GM21447 (cell line): ENCODE data around the gene MAP4K5.

Source experiments
- ATAC-seq: cut with Tn5 transposase; IDR thresholded peaks from one replicate; pipeline ENCODE4 v1.9.1; 2021; ENCODE audit not compliant: unreplicated experiment

Gene MAP4K5

GRCh38 chr14:50402965-50403364 is 129.4 kb downstream of the MAP4K5 start:
- no peak for ATAC-seq

DNA sequence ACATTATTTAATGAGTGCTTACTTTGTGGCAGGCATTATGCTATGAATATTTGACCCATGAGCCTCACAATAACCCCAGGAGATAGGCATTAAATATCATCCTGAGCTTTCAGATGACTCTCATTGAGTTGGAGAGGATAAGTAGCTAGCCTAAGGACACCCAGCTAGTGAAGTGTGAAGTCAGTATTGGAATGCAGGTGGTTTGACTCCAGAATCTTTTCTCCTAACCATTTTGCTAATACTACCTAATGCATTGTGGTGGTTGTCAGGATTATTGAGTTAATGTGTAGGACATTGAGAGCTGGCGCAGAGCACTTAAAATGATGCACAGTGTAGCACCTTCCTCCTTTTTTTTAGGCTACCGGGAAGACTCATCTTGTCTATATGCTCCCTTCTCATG is 131.9 kb downstream of the MAP4K5 start:
- ATAC-seq: no peak

DNA sequence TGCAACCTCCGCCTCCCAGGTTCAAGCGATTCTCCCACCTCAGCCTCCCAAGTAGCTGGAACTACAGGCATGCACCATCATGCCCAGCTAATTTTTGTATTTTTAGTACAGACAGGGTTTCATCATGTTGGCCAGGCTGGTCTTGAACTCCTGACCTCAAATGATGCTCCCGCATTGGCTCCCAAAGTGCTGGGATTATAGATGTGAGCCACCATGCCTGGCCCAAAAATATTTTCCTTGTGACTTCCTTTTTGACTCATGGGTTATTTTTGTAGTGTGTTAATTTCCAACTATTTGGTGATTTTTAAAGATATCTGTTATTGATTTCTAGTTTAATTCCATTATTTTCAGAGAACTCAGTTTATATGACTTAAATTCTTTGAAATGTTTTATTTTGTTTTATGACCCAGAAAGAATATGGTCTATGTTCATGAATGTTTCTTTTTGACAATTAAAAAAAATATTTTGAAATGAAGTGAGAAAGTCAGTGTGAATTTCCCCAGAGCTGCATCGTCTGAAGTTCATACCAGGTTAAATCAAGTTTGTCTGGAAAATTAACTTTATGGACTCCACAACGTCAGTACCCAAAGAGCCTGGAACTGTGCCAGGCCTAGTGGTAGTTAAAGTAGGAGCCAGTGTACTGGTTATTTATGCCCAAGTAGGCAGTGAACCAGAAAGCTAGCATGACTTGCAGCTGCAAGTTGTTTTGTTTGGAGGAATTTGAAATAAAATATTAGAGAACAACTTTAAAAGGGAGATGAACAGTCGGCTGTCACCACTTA is 132.9 kb downstream of the MAP4K5 start:
- ATAC-seq: no peak

DNA sequence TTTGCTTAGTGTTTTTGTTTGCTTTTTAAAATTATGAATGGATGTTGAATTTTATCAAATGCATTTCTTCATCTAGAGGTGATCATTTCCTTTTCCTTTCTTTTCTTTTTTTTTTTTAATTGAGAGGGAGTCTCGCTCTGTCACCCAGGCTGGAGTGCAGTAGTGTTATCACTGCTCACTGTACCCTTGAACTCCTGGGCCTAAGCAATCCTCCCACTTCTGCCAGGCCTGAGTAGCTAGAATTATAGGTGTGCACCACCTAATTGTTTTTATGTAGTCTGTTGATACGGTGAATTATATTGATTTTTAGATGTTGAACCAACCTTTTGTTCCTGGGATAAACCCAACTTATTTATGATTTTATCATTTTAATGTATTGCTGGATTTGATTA is 134.2 kb downstream of the MAP4K5 start:
- no peak for ATAC-seq

- ATAC-seq: no peak
Measured at GRCh38 chr14:50397390-50398188, 134.8 kb downstream of the MAP4K5 start.

DNA sequence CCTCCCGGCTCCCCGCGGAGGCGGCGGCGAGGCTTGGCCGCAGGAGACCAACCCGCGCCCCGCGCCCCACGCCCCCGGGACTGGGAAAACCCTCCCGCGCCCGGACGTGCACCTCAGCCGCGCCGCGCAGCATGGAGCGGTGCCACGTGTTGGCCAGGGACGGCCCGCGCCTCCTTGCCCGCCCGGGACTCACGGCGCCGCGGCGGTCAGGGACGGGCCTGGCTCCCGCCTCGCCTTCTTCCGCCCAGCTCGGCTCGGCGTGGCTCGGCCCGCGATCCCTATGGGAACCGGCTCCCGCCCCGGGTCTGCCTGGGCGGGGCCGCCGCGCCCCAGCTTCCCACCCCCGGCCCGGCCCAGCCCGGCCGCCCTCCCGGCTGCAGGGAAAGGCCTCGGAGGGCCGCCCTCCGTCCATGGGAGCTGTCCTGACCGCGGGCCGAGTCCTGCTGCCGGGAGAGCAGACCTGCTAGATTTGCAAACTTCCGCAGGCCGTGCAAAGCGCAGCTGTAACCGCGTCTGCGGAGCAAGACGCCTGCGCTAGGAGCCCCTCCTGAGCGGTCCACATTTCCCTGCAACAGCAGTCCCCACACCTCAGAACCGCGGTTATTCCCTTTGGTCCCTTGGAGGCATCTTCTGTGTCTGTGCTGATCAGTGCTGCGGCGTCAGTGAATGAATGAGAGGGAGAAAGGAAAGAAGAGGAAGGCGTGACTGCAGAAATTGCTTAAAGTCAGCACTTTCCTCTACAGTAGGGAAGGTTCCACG is 135.6 kb downstream of the MAP4K5 start, which contains the start of gene CDKL1:
TSS of gene CDKL1 (minus strand) at position 251 of the 759 bp plus-strand sequence. CDS start 1,013 bp downstream, outside the sequence.
- ATAC-seq: peak; percentile 62

- no peak for ATAC-seq
Measured at GRCh38 chr14:50395448-50395847, 136.9 kb downstream of the MAP4K5 start.

DNA sequence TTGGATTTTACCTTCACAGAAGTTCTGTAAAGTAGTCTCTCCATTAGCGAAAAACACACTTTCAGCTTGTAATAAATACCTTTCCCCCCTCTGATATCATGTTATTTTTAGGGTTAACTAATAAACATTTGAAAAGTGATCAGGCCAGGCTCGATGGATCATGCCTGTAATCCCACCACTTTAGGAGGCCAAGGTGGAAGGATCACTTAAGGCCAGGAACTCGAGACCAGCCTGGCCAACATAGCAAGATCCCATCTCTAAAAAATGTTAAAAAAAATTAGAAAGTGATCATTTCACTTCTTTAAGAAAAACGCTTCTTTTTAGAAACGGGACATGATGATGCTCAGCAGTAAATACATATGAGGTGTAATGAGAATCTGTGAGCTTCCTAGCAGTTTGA is 137.7 kb downstream of the MAP4K5 start:
- no peak for ATAC-seq

DNA sequence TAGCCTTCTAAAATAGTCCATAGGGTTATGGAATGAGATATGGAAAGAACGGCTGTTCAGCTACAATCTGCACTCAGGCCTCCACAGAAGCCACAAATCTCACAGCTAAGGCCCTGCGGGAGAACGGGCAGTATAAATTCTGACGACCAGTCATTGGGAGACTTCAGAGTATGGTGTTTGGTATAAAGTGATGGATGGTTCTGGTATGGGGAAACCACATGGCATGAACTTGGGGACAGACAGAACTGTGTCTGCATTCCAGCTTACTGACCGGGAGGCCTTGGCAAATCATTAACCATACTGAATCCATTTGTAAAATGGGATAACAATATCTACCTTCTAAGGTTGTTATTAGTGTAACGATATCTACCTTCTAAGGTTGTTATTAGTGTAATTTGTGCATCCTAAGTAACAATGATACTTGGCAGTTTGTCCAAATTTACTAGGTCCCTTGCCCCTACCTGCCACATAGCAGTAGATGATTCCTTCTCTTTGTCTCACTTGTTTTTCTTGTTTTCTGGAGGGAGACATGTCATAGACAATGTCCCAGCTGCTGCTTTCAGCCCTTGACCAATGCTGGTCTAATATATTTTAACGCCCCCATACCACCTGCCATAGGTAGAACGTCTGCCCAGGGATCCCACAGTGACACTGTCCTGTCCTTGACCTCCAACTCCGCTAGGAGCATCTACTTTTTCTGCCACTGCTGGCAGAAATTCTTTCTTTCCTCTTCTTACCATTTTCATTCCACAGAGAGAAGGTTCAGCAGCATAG is 142.5 kb downstream of the MAP4K5 start:
- ATAC-seq: no peak

GRCh38 chr14:50388256-50388931 is 144.0 kb downstream of the MAP4K5 start:
- no peak for ATAC-seq

DNA sequence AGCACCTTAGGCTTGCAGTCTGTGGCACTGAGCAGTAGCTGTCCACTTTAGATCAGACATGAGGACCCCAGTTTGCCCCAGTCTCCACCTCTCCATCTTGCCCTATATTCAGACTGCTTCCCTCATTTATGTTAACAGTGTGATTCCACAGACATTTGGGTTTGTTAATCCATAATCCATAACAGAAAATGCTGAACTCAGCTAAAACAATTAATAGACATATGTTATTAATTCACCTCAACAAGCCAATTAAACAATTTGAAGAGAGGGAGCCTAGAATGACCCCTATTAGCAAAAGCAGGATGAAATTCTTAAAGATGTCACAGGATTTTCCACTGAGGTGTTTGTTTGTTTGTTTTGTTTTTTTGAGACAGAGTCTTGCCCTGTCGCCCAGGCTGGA is 144.8 kb downstream of the MAP4K5 start:
- no peak for ATAC-seq

DNA sequence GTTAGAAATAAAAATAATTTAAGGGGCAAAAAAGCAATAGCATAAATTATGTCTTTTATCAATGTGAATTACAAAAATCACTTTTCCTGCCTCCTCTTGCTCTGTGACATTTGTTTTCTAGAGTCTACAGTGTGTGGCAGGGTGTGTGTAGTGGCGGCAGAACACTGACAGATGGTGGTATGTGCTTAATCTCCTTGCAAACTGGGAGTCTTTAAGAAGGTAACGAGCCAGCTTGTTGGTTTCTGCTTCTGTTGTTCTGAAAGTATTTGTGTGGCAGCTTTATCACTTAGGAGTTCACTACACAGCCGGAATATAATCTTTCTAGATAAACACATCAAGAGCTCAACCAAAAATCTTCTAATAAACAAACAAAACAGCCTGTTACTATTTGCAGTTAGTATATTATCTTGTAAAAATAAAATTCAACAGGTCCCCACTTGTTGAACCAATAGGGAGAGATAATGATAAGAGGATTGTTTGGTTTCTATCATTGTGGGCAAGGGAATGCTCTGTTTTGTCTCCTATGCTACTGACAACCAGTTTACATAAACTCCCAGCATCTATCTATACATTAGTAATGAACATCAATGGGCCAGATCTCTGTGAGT is 148.6 kb downstream of the MAP4K5 start:
- no peak for ATAC-seq

DNA sequence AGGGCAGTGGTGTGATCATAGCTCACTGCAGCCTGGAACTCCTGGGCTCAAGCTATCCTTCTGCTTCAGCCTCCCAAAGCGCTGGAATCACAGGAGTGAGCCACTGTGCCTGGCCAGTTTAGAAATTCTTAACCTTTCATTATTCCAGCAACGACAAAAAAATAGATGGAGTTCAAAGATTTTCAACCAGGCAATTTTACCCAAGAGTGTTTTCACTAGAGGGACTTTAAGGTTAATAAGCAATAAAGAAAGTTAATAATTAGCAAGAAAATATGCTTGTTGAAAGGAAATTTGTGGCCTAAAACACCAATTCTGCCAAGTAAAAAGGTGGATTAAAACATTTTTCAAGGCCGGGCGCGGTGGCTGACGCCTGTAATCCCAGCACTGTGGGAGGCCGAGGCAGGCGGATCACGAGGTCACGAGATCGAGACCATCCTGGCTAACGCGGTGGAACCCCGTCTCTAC is 150.5 kb downstream of the MAP4K5 start:
- no peak for ATAC-seq

GRCh38 chr14:50381008-50381407 is 151.4 kb downstream of the MAP4K5 start:
- ATAC-seq: no peak

DNA sequence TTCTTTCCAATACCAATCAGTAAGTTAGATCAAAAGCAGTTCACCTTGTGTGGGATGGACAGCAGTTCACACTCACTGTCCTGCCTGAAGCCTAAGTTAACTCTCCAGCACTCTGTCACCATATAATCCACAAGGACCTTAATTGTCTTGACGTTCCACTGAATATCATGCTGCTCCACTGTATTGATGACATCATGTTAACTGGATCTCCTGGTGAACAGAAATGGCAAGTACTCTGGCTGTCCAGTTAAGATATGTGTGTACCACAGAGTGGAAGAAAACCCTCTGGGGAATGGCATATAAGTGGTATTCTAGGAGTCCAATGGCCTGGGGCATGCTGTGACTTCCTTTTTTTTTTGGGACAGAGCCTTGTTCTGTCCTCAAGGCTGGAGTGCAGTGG is 151.9 kb downstream of the MAP4K5 start:
- ATAC-seq: no peak

DNA sequence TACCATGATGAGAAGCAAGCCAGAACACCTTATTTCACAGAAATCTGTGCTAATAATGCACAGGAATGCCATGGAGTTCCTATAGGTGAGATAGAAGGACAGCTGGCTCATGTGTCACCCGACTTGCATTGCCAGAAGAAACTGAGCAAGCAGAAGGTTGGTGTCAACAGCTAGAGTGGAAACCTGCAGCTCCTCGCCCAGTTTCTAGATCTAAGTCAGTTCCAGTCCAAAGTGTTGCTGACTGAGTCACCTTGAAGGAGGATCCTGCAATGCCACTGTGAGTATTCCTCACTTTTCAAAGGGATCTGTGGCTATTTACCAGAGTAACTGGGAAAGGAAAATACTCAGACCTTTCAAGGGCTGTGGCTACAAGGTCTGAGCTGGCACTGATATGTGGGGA is 152.8 kb downstream of the MAP4K5 start:
- ATAC-seq: no peak

DNA sequence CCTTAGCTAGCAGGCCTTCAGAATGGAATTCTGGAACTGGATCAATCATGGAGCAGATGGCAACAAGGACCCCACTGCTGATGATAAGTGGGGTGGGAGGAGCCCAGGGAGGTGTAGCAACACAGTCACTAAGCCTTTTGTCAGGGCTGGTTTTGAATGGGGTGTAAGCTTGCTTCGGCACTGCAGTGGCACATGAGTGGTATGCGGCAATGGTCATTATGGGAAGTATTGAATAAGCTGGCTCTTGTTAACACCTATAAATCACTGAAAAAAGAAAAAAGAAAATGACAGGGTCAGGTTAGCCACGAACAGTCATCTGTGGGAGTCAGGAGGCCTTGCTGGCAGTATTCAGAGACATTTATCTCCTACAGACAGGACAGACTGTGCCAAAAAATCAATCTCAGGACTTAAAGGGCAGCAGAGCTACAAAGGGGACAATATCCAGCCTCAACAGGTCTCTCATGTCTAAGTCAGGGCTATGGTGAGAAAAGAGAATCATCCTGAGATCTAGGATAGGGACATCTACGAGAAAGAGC is 154.8 kb downstream of the MAP4K5 start:
- ATAC-seq: no peak

DNA sequence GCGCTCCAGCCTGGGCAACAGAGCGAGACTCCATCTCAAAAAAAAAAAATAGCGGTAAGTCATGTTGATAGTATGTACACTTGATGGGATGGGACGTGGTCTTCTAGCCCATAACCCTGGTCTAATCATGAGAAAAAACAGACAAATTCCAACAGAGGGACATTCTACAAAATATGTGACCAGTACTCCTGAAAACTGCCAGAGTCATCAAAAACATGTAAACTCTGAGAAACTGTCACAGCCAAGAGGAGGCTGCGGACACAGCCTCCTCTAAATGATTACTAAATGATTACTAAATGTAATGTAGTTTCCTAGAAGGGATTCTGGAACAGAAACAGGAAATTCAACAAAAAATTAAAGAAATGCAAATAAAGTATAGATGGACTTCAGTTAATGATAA is 156.6 kb downstream of the MAP4K5 start:
- no peak for ATAC-seq

DNA sequence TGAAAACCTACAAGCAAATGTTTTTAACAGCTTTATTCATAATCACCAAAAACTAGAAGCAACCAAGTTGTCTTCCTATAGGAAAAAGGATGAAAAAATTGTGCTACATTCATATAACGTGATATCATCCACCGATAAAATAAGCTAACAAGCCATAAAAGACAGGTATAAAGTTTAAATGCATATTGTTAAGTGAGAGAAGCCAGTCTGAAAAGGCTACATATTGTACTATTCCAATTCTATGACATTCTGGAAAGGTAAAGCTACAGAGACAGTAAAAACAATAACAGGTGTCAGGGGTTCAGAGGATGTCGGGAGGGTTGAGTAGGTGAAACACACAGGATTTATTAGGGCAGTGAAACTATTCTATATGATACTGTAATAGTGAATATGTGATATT is 158.4 kb downstream of the MAP4K5 start:
- ATAC-seq: no peak
